OCI-LY7 (cell line): ENCODE measurements around the gene FLNC.

ENCODE experiments used
- EZH2phosphoT487 ChIP-seq: fragments of 200-600 bp; sonication (generic); IDR thresholded peaks from 2 replicates; pipeline ENCODE4 v1.6.1; 2018; ENCODE audit warnings: low read depth, borderline replicate concordance, mild to moderate bottlenecking, mixed run types, antibody characterized with exemption, low read length, moderate library complexity, mixed read lengths
- TF ChIP-seq, protein P1 (sequence below): fragments of 200-600 bp; sonication (generic); conservative IDR thresholded peaks from 2 replicates; pipeline ENCODE4 v1.5.1; 2014; ENCODE audit warnings: mild to moderate bottlenecking, antibody characterized with exemption, low read length, moderate library complexity, mixed read lengths

DNA sequence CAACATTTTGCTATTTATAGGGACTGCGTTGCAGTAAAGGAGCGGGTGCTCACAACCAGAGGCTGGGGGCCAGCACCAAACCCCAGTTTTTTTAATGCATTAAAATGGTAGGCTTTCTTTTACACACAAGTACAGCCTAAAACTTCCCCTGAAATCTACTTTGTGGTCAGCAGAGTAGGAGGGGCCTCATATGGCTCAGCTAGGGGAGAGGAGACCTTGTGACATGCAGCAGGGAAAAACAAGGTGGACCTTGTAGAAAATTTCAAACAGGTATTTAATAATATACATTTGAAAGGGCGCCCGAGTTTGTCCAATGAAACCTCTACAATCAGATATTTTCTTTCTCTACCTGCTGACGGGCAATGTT is 37.0 kb upstream of the FLNC start:
- TF ChIP-seq, protein P1, sequence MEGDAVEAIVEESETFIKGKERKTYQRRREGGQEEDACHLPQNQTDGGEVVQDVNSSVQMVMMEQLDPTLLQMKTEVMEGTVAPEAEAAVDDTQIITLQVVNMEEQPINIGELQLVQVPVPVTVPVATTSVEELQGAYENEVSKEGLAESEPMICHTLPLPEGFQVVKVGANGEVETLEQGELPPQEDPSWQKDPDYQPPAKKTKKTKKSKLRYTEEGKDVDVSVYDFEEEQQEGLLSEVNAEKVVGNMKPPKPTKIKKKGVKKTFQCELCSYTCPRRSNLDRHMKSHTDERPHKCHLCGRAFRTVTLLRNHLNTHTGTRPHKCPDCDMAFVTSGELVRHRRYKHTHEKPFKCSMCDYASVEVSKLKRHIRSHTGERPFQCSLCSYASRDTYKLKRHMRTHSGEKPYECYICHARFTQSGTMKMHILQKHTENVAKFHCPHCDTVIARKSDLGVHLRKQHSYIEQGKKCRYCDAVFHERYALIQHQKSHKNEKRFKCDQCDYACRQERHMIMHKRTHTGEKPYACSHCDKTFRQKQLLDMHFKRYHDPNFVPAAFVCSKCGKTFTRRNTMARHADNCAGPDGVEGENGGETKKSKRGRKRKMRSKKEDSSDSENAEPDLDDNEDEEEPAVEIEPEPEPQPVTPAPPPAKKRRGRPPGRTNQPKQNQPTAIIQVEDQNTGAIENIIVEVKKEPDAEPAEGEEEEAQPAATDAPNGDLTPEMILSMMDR: no peak
- TF ChIP-seq EZH2phosphoT487: no peak
